CMK (cell line): ENCODE measurements around the gene ISCA2.
"Not testable (repeated sequence)": the region's sequence is repeated elsewhere in the genome, so short reads cannot be mapped to it uniquely, and the experiment has no call there.

Experiments
- DNase-seq: peaks from one replicate; pipeline ENCODE4 v3.0.0-alpha.2; 2010; ENCODE audit warnings: low read depth

Gene ISCA2

GRCh38 chr14:74528886-74529285 lies 35.3 kb downstream of the ISCA2 start:
- DNase-seq, result no peak

DNA sequence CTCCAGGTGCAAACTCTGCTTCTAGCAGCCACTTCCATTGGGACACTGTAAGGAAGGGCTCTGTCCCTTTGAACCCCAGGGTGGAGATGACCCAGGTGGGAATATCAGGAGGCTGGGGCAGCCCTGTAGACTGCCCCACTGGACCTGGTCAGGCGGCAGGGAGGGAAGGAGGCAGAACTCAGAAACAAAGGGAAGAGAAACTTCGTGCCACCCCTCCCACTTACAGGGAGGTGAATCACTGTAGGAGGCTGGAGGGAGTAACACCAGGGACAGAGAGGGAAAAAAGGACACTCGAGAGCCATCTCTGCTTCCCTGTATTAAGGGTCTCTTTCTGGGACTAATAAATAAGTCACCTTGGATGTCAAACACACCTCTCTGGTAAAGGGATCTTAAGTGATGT lies 37.4 kb downstream of the ISCA2 start:
- DNase-seq, result no peak

GRCh38 chr14:74531467-74531866 lies 37.9 kb downstream of the ISCA2 start:
- DNase-seq, result no peak

- DNase-seq, result no peak
These were observed 38.7 kb downstream of the ISCA2 start for GRCh38 chr14:74532246-74532645.

DNA sequence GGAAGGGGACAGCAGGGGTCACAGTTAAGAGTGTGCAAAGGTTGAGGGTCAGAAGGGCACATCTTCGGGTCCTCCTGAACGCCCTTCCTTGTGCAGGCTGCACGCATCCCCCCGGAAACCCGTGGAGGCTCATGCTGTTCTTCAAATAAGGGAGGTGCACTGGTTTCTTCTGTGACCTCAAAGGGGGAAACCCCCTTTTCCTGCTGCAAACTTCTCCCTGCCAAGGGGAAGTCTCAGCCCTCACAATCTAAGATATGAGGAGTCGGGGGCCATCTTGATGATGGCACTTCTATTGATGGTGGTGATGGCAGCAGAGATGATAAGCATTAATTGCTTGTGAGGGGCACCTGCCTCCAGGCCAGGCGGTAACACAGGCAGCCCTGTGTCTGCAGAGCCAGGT lies 40.0 kb downstream of the ISCA2 start:
- no peak for DNase-seq

GRCh38 chr14:74535756-74536325 lies 42.3 kb downstream of the ISCA2 start:
- DNase-seq, result no peak

DNA sequence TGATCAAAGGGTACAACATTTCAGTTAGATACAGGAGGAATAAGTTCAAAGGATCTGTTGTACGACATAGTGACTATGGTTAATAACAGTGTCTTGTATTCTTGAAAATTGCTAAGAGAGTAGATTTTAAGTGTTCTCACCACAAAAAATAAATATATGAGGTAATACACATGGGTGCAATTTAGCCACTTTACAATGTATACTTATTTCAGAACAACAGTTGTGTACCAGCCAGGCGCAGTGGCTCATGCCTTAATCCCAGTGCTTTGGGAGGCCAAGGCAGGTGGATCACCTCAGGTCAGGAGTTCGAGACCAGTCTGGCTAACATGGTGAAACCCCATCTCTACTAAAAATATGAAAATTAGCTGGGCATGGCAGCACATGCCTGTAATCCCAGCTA lies 42.8 kb downstream of the ISCA2 start:
- not testable (repeated sequence) for DNase-seq

- DNase-seq, result no peak
These were observed 45.1 kb downstream of the ISCA2 start for GRCh38 chr14:74538411-74539391.

GRCh38 chr14:74539503-74539902 lies 45.9 kb downstream of the ISCA2 start:
- no peak for DNase-seq

DNA sequence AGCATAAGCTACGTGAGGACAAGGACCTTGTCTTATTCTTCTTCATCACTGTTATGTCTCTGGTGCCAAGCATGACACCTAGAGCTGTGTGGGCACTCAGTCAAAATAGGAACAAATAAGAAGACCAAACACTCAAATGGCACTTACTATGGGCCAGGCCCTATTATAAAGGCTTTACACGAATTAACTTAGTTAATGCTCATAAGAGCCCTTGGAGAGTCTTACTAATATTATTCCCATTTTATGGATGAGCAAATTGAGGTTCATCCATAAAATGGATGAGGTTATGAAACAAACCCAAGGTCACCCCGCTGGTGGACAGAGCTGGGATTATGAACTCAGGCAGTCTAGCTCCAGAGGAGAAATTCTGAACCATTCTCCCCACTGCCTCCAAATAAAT lies 47.7 kb downstream of the ISCA2 start:
- no peak for DNase-seq

GRCh38 chr14:74542056-74542685 lies 48.6 kb downstream of the ISCA2 start:
- DNase-seq, result no peak

- no peak for DNase-seq
These were observed 50.3 kb downstream of the ISCA2 start for GRCh38 chr14:74543771-74544438.

DNA sequence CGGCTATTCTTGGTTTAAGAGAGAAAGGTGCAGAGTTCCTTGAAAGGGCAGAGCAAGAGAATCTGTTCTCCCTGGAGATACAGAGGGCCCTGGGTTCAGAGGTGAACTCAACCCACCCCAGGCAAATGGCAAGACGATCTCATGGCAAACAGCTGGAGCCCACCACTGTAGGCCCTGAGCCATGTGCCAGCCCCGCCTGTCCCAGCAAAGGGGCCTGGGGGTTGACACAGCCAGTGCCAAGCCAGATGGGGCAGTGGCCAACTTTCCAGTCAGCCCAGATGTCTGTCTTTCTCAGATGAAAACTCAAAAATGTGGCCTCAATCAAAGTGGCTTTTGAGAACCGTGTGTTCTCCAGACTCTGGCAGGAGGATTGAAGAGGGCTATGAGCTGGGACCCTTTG lies 51.8 kb downstream of the ISCA2 start:
- DNase-seq, result no peak

DNA sequence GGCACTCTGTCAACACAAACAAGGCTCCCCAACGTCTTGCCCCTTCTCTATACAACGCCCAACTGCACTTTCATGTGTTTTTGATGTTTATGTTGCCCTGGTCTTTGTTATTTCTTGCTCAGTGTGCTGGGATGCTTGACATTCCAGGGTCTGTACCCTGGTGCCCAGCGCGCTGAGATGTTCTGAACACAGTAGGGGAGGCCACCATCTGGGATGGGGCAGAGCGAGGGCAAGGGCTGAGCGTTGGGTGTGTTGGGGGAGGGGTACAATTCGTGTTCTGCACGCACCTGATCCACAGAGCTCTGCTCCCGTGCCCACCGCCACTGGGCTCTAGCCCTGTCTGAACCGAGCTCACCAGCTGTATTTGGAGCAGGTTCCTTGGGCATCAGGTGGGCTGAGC lies 52.9 kb downstream of the ISCA2 start:
- no peak for DNase-seq
